Cardiac muscle cell (in vitro differentiated cells and primary cell): ENCODE measurements around the gene PSMB7. TPM values are rescaled to one million over a fixed set of nuclear protein-coding genes. Genes with fewer than 3 reads are reported as not detected.
"Not testable (repeated sequence)": the region's sequence is repeated elsewhere in the genome, so short reads cannot be mapped to it uniquely, and the experiment has no call there.

Source experiments
- DNase-seq, 2 donors: peaks; one replicate each; pipeline versions ENCODE4 v3.0.0 to v3.0.0-alpha.2; 2010 to 2017; ENCODE audit warnings: low read depth in 1 of 2, low spot score in 1 of 2
- H3K27ac ChIP-seq: fragments of 200-600 bp; sonication (generic); 2 replicates; pipeline ENCODE4 v1.5.1; 2016
- H3K27me3 ChIP-seq: fragments of 200-600 bp; sonication (generic); 2 replicates; pipeline ENCODE4 v1.6.0; 2016; ENCODE audit warnings: control low read depth
- H3K36me3 ChIP-seq: fragments of 200-600 bp; sonication (generic); 2 replicates; pipeline ENCODE4 v1.5.1; 2016; ENCODE audit warnings: control low read depth
- H3K4me1 ChIP-seq: fragments of 200-600 bp; sonication (generic); 2 replicates; pipeline ENCODE4 v1.8.1; 2017; ENCODE audit warnings: low read depth, mild to moderate bottlenecking, mixed run types
- H3K4me3 ChIP-seq: fragments of 200-600 bp; sonication (generic); 2 replicates; pipeline ENCODE4 v1.5.1; 2016; ENCODE audit warnings: mild to moderate bottlenecking
- H3K9me3 ChIP-seq: fragments of 200-600 bp; sonication (generic); 2 replicates; pipeline ENCODE4 v1.5.1; 2017; ENCODE audit warnings: low read depth, mild to moderate bottlenecking, control low read depth
- CTCF ChIP-seq: IDR thresholded peaks from 2 replicates; pipeline ENCODE4 v1.5.1; 2012; ENCODE audit warnings: low read depth, mild to moderate bottlenecking, low read length
- polyA plus RNA-seq: library from polyadenylated mRNA; unstranded; fragments of >200 nt; fragmentation: Nextera tagmentation; extraction: Ambion mirVana; gene quantifications from 2 replicates; pipeline ENCODE4 v1.2.1, GENCODE V29; 2016
- total RNA-seq: library from RNA; depleted of rRNA; stranded (reverse); fragments of >200 nt; gene quantifications from 2 replicates; pipeline ENCODE4 v1.2.3, GENCODE V29; 2016

PSMB7 gene
- total and polyA plus RNA-seq, 2 experiments from 2014 or later = 160 to 282 TPM

DNA sequence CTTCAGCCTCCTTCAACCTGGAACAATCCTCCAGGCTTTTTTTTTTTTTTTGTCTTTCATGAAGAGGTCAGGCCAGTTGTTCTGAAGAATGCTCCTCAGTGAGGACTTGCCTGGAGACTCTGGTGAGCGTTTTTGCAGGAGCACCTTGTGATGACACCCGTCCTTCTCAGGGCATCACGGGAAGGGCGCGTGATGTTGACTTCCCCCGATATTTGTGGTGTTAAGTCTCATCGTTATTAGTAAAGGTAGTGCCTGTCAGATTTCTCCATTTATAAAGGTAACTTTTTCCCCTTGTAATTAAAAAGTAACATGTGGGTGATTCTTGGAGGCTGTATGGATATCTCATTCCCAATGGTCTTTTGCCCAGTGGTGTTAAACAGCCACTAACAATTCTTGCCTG, 11.1 kb upstream of the PSMB7 start:
- H3K27me3 ChIP-seq = no peaks in the 10 kb centered on the region
- H3K4me1 ChIP-seq = no peaks in the 10 kb centered on the region
- no peak overlapping the region for H3K4me3 ChIP-seq
- H3K36me3 ChIP-seq = no peaks in the 10 kb centered on the region
- H3K27ac ChIP-seq = no peak overlapping the region
- no peak for DNase-seq
- no peak for TF ChIP-seq CTCF
- no peaks in the 10 kb centered on the region for H3K9me3 ChIP-seq

DNA sequence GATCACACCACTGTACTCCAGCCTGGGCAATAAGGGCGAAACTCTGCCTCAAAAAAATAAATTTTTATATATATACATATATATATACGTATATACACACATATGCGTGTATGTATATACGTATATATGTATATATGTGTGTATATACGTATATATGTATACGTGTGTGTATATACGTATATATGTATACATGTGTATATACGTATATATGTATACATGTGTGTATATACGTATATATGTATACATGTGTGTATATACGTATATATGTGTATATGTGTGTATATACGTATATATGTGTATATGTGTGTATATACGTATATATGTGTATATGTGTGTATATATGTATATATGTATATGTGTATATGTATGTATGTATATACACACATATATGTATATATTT, 10.5 kb upstream of the PSMB7 start:
- not testable (repeated sequence) for H3K4me1 ChIP-seq, H3K27me3 ChIP-seq, DNase-seq, H3K9me3 ChIP-seq, H3K27ac ChIP-seq, H3K36me3 ChIP-seq, H3K4me3 ChIP-seq

DNA sequence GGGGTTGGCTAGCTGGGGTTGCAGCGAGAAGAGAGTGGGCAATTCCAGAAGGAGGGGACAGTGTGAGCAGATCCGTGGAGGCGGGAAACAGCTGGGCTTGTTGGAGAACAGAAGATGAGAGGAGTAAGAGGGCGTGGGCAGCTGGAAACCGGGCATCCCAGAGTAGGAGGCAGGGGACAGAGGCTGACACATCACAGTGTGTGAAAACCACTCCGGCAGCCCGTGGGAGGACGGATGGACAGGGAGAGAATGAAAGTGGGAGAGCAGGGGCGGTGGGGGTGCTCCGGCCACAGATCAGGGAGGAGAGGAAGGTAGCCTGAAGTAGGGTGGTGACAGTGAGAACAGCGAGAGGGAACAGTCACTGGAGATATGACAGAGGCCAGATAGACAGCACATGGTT, 8.3 kb upstream of the PSMB7 start:
- Histone ChIP-seq H3K36me3 (no peaks in the 10 kb centered on the region), H3K9me3 (no peaks in the 10 kb centered on the region), H3K27ac (no peak overlapping the region), H3K4me3 (no peak overlapping the region), H3K4me1 (no peaks in the 10 kb centered on the region), H3K27me3 (no peaks in the 10 kb centered on the region)
- no peak for TF ChIP-seq CTCF
- no peak for DNase-seq

DNA sequence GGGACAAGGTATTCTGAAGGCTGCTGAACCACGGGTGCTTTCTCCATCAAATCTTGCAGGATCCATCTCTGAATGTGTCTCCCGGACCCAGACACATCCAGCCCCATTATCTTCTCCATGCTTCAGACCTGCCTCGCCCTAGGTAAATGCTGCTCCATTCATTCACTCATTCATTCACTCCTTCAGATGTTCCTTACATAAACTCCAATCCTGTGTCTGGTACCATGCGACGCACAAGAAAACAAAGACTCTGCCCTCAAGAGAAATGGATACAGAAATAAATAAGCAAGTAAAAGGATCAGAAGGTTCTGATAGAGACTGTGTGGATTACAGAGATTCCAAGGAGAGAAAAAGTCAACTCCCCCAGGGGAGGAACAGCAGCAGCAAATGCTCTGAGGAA, 7.9 kb upstream of the PSMB7 start:
- no peak overlapping the region for H3K27ac ChIP-seq
- no peak for DNase-seq
- TF ChIP-seq CTCF = no peak
- no peaks in the 10 kb centered on the region for H3K27me3 ChIP-seq
- H3K36me3 ChIP-seq = no peaks in the 10 kb centered on the region
- H3K9me3 ChIP-seq = no peaks in the 10 kb centered on the region
- no peak overlapping the region for H3K4me3 ChIP-seq
- H3K4me1 ChIP-seq = no peaks in the 10 kb centered on the region

GRCh38 chr9:124420991-124421543, 5.8 kb upstream of the PSMB7 start:
- Histone ChIP-seq H3K27ac (no peak overlapping the region), H3K9me3 (no peaks in the 10 kb centered on the region), H3K4me1 (no peaks in the 10 kb centered on the region), H3K27me3 (no peaks in the 10 kb centered on the region), H3K4me3 (no peak overlapping the region), H3K36me3 (no peaks in the 10 kb centered on the region)
- no peak for TF ChIP-seq CTCF
- DNase-seq = no peak

DNA sequence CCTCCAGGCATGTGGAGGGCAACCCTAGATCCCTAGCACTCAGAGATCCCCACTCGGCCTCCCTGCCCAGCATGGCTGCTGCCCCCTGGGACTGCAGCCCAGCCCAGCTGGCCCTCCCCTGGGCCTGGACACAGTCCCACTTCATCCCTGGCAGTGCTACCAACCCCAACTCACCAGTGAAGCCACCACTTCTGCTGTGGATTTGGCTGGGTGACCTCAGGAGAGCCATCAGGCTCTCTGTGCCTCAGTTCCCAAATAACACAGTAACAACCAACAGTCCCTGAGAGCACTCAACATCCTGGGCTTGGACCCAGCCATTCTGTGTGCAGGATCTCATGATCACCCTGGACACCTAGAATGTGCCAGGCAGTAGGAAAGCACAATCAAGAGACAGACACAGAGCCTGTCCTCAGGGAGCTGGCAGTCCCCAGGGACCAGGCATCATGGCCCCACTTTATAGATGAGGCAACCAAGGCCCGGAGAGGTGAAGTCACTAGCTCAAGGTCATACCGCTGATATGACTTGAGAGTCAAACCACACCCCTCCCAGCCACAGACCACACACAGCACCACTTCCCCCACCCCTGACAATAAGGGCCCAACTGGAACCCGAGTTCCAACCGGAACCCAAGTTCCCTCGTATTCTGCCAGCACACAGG, 4.7 kb upstream of the PSMB7 start:
- Histone ChIP-seq H3K27ac (no peak overlapping the region), H3K4me3 (no peak overlapping the region), H3K36me3 (no peaks in the 10 kb centered on the region), H3K4me1 (no peaks in the 10 kb centered on the region), H3K9me3 (no peaks in the 10 kb centered on the region), H3K27me3 (no peaks in the 10 kb centered on the region)
- DNase-seq = no peak
- TF ChIP-seq CTCF = no peak
